GM21576 (cell line): Measurements from ENCODE around the gene RBM28.

Experiments used
- ATAC-seq: cut with Tn5 transposase; IDR thresholded peaks from one replicate; pipeline ENCODE4 v1.9.1; 2021; ENCODE audit warnings: mild to moderate bottlenecking, moderate library complexity; ENCODE audit not compliant: unreplicated experiment

Gene RBM28

DNA sequence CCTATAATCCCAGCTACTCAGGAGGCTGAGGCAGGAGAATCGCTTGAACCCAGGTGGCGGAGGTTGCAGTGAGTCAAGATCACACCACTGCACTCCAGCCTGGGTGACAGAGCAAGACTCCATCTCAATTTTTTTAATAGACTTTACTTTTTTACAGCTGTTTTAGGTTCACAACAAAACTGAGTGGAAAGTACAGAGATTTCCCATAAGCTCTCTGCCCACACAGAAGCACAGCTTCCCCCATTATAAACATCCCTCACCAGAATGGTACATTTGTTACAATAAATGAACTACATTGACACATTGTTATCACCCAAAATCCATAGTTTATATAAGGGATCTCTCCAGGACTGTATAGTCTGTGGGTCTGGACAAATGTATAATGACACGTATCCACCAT, 32.4 kb upstream of the RBM28 start:
- no peak for ATAC-seq

DNA sequence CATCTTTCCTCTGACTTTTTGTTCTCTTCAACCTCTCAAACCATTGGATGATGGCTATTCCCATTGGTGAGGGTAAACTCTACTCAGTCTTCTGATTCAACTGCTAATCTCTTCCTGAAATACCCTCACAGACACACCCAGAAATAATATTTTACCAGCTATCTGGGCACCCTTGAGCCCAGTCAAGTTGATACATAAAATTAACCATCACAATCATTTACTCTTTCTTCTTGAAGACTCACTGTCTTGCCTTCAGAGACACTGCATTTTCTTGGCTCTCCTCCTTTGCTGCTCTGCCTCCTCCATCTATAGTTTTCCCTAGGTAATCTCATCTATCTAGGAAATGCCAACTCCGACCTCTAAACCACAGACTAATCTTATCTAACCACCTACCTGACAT, 30.3 kb upstream of the RBM28 start:
- ATAC-seq: no peak

DNA sequence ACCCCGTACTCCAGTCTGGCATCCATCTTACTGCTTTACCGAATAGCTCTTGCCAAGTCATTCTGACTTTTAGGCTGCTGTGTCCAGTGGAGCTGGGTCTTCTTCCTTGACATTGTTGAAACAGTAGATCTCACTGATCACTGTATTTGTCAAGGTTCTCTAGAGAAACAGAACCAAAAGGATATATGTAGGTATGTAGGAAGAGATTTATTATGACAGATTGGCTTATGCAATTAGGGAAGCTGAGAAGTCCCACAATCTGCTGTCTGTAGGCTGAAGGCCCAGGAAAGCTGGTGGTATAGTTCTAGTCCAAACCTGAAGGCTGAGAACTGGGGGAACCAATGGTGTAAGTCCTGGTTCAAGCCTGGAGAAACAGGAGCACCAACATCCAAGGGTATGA, 29.9 kb upstream of the RBM28 start:
- ATAC-seq: no peak

DNA sequence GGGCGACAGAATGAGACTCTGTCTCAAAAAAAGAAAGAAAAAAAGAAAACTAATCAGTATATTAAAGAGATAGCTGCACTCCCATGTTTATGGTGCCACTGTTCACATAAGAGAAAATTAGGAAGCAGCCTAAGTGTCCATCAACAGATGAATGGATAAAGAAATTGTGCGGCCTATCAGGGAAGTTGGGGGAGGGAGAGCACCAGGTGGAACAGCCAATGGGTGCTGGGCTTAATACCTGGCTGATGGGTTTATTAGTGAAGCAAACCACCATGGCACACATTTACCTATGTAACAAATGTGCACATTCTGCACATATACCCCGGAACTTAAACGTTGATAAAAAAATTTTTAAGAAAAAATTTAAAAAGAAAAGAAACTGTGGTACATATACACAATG, 26.8 kb upstream of the RBM28 start:
- ATAC-seq: no peak

DNA sequence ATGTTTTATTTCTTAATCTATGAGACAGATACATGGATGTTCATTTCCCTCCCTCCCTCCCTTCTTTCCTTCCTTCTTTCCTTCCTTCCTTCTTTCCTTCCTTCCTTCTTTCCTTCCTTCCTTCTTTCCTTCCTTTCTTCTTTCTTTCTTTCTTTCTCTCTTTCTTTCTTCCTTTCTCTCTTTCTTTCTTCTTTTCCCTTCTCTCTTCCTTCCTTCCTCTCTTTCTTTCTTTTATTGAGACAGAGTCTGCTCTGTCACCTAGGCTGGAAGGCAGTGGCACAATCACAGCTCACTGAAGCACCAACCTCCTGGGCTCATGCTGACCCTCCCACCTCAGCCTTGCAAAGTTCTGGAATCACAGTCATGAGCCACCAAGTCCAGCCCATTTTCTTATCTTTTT, 23.3 kb upstream of the RBM28 start:
- no peak for ATAC-seq

DNA sequence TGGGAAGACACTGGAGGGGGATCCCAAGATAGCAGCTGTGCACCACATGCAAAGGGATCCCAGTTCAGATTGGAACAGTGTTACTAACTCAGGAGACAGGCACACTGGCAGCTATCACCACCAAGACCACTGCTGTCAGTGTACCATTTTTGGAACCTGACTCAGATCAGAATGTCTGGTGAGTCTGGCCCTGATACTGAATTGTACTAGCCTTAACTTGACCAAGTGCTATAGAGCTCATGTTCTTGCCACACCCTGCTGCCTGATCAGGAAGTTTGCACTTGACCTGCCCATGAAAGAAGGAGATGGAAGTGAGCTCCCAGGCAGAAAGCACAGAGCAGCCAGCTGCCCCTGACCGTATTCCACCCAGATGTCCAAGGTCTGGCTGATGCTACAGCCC, 22.6 kb upstream of the RBM28 start:
- ATAC-seq: no peak

DNA sequence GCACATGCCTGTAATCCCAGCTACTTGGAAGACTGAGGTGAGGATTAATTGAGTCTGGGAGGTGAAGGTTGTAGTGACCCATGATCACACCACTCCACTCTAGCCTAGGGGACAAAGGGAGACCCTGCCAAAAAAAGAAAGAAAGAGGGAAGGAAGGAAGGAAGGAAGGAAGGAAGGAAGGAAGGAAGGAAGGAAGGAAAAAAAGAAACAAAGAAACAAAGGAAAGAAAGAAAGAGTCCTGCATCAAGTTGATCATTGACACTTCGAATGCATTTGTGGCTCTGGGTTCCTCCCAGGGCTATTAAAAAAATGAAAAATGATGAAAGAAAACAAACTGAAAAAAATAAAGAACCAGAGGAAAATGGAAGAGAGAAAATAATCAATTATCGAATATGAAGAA, 21.7 kb upstream of the RBM28 start:
- no peak for ATAC-seq

DNA sequence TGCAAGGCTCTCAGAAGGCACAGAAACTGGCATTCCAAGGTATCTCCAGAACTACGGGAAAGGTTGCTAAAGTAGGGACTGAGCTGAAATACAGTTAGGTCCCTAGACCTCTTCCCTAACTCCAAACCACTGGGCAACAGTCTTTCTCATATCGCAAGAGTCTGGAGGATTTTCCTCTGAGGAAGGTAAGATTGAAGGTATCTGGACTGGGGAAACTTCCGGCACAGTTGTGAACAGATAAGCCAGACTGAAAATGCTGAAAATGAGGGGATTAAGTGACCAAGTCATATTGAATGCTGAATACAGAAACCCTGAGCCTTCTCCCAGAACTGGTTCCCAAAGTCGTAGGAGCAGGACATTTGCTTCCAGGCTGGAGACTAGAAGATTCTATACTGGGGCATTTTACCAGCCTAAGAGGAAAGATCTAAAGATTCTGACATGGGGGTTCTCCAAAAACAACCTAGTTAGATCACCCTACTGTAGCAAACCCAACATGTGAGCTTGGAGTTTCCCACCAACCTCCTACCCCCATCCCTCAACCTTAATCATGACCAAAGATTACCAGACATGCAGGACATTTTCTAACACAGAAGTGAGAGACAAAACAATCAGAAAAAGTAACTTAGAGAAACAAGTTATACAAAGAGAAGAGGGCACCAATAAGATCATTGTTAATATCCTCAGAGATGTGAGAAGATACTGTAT, 20.6 kb upstream of the RBM28 start:
- ATAC-seq: no peak

DNA sequence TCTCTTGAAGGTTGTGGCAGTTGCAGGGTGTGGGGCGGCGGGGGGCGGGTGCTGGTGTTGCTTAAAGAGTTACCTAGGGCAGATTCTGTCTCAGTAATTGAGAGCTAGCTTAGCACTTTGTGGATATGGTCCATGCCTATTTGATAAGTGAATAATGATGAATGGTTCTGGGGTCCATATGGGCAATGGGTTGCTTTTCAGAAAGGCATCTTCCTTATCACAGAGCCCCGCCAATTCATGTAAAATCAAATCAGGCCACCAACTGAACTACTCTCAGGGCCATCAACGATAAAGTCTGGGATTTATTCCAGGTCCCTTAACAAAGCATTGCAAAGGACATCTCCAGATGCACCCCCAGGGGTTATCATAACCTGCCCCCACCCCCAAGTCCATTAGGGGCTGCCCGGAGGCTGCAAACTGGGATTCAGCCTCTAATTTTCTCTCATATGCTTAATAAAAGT, 19.6 kb upstream of the RBM28 start:
- no peak for ATAC-seq

DNA sequence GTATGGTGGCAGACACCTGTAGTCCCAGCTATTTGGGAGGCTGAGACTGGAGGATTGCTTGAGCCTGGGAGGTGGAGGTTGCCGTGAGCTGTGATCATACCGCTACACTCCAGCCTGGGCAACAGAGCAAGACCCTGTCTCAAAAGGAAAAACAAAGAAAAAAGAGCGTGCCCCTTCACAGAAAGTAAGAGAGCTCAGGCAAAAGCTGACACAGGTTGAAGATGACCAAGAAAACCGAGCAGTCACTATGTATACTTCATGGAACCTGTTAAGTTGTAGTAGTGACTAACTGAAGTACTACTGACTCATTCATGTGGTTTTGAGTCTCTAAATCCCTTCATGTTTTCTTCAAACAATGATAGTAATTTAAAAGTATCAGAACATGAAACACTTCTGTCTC, 19.0 kb upstream of the RBM28 start:
- no peak for ATAC-seq

DNA sequence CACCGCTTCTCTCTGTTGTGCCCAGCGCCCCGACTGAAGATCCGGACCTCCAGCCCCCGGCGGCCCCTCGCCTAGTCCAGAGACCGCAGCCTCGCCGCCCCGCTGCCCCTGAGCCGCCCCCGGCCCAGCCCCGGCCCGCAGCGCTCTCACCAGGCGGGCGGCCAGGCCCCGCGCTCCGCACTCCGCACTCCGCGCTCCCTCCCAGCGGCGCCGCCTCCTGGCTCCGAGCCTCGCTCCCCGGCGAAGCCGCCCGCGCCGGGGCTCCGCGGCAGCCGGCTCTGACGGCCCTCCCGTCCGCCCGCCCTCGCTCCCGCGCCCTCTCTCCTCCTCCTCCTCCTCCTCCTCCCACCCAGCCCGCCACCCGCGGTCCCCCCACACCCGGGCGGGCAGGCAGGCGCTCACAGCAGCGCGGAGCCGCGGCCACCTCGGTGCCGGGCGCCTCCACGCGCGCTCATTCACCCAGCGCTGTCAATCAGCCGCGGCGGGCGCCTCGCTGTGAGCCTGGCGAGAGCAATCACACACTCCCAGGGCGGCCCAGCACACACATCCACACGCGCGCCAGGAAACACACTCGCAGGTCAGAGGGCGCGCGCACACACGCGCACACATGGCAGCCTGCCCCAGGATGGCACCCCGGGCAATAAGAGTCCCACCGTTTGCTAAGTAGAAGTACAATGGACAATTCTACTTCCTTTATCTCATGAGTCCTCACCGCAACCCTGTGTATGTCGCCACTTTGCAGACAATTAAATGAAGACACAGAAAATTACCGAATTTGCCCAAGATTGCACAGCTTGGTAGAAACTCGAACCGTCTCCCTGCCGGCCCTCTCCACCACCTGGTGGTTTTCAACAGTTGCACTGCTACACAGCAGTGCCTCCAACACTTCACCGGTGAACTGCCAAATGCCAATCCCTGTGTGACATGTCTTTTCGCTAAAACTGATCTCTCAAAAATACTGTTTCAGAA, 18.0 kb upstream of the RBM28 start, which contains the start of gene PRRT4:
Gene PRRT4, minus strand, starts transcription at position 280 of the 969 bp plus-strand sequence.
- no peak for ATAC-seq

DNA sequence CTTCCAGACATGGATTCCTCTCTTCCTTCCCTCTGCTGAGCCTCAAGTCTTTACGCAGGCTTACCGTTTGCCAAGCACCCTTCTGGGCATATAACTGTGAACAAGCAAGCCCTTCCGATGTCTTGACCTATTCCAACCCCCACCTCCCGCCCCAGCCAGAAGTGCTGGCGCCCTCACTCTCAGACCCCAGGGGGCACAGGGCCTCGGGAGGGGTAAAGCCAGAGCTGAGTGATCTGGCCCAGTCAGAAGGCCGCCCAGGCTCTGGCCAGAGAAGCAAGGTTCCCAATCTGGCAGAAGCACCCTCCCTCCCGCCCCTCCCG, 16.6 kb upstream of the RBM28 start:
- no peak for ATAC-seq

DNA sequence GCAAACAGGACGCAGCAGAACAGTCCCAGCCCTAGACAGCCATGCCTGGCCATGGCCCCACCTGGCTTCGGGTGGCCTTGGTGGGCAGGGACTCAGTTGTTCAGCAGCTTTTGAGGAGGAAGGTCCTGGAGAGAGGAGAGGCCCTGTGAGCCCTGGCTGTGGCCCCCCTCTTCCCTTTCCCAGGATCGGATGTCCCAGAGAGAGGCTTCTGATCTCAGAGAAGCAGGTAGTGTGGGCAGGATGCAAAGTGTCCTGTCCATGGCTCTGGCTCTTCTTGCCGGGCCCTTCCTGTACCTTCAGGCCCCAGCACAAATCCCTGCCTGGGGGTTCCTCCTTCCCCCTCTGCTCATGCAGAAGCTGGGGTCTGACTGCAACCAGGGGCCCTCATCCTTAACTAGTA, 16.2 kb upstream of the RBM28 start:
- no peak for ATAC-seq

DNA sequence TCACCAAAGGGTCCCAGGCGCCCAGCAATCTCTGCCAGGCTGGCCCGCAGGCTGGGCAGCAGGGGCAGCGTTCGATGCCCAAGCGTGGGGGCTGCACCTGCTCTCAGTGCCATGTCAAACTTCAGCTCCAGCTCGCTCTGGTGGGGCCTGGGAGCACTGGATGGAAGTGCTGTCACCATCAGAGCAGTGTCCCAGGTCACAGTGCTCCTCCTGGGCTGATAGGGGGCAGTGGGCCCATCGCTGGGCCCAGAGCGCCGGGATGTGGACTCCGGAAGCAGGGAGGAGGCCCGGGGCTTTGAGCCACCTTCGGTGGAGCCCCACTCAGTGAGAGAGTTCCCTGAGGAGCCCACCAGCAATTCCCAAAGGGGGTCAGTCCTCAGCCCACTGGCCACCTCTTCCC, 15.6 kb upstream of the RBM28 start:
- ATAC-seq: no peak

DNA sequence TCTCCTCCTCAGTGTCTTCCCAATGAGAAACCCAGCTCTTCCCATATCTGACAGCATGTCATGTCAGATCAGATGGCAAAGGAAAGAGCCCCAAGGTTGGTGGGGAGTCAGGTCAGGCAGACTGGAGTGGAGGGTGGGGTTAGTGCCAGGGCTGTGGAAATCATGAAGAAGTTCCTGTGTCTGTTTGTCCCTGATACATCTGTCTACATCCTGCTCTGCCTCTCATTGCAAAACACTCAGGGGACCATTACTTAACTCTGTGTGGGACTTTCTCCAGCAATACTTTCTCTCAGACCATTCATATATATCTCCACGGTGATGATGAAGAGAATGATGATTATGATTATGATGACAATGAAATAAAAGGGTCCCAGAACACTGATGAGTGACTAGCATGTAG, 14.5 kb upstream of the RBM28 start:
- no peak for ATAC-seq

DNA sequence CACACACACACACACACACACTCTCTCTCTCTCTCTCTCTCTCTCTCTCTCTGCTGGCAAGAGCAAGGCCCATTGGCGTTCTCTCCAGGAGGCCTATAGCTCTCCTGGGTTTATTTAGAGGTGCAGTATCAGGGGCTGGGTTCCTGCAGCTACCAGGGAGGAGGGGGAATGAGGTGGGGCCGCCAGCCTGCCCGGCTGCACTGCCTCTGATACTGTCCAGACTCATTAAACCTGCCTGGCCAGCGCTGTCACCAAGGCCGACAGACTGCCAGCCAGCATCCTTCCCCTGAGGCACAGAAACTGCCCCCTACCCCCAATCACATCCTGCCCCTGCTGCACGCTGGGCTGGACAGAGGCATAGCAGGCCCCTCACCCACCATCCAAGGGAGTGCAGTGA, 13.5 kb upstream of the RBM28 start:
- ATAC-seq: no peak

DNA sequence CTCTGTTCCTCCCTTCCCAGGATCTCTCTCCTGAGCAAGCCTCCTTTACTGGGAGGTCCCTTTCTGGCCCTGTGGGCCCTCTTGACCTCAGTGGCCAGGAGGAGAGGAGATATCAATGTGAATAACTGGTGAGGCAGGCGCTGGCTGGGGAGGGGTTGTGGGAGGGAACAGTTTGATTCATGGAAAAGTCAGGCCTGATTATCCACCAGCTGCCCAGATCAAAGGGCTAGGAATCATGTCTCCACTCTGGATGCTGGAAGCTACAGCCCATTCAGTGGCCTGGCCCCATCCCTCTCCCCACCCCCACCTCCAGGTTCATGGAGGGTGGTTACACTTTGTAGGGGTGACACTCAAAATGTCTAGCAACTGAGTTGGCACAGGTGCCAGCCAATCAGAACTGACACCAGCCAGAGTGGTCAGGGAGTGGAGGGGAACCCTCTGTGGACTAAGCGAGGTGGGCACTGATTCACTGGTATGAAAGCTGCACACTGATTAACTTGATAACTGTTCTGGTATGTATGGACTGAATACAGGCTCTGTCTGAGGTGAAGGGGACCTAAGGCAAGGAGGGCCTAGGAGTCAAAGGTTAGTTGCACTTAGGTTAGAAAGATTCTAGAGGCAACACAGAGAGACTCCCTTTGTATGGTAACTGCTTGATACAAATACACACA, 13.0 kb upstream of the RBM28 start:
- ATAC-seq: no peak

DNA sequence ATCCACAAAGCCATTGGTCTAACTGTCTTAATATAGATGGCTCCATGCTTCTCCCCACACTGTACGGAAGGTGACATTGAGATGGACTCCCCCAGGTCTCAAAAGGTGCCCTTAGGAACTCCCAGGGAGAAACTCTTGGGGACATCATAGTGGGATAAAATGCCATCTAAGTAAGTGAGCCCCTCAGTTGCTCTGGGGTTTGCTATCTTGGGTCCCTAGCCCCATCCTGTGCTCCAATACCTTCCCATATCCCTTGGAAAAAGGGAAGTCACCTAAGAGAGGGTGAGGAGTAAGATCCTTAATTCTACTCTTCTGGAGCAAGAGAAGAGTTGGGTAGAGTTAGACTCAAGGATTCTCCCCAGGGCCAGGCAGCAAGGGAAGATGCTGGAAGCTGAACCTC, 9.9 kb upstream of the RBM28 start:
- no peak for ATAC-seq

DNA sequence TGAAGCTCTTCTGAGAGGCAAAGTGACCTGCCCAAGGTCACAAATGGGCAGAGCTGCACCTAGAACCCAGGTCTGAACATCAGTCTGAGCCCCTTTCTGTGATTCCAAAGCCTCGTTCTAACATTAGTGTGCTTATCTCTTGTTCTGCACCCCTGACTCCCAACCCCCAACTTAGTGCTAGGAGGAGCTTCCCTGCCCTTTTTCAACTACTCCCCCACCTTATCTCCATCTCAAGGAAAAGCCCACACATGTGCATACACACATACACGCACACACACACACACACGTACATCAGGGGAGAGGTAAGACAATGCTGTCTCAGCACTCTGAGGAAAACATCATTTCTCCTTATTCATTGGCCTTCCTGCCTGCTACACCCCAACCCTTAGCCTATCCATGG, 9.5 kb upstream of the RBM28 start:
- ATAC-seq: no peak

DNA sequence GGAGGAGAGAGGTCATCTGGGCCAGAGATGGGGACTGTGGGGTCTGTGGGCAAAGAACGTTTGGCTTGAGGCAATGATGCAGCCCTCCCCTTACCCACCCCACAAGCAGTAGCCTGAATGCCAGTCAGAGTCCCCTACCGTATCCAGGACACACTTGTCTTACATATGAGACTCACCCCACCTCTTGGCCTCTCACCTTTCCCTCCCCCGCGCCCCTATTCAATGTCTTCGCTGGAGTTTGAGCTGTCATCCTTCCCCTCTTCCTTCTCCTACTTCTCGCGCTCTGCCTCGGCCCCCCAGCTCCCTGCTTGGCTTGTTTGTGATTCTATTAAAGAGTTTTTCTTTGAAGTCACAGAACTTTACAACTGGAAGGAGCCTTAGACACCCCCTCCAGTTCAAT, 8.9 kb upstream of the RBM28 start:
- ATAC-seq: no peak

DNA sequence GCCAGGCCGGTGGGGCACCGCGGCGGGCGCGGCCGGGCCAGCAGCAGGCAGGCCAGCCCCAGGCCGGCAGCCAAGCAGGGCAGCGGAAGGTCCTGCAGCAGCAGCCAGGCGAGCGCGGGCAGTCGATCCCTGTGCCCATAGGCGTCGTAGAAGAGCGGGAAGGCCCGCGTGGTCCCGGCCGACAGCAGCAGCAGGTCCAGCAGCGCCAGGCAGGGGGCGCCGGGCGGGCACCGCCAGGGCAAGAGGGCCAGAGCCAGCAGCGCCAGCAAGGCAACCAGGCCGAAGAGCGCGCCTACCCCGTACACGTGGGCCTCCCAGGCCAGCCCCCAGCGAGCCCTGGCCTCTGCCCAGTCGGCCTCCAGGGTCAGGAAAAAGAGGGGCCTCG, 8.4 kb upstream of the RBM28 start:
- no peak for ATAC-seq
